Measurements from ENCODE around the gene BRF1.
A peak's percentile ranks its signal among the peaks of the same experiment; 100 is the strongest.

DNA sequence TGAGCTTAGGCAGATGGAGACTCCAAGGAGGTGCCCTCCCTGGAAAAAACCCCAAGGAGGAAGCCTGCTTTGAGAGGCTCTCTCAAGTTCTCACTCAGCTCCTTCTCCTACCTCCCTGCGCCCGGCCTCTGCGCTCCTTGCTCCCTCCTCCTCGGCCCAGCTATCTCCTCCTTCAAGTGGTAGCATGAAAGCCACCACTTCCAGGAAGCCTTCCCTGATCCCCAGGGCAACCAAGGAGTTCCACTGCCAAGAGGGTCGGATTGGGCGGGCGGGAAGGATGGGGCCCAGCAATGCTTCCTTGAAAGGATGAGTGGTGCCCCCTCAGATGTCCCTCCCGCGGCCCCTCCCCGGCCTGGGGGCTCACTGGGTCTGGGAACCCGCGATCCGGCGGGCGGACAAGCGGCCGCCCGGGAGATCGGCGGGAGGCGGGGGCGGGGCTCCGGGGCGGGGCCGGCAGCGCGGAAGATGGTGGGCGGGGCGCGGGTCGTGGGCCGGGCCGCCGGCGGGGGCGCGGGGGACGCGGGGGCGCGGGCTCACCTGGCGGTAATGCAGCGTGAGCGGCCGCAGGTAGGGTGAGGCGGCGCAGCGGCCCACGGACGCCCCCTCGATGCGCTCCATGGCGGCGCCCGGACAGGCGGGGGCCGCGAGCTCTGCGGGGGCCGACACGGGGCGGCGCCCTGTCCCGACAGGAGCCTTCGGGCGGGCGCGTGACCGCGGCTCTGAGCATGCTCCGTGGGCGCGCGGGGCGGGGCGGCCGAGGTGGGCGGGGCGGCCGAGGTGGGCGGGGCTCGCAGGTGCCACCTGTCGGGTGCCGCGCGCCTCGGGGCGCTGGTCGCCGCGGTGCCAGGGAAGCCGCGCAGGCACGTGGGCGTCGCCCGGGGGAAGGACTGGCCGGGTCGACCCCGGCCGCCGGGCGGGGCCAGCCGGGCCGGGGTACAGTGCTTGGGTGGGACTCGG, 119.9 kb downstream of the BRF1 start, which contains the start of gene NUDT14:
- TF ChIP-seq POLR2A (IDR thresholded peaks at IDR 0.05) = peak in 1 of 4 donors; percentile 18
- TF ChIP-seq, protein P1, sequence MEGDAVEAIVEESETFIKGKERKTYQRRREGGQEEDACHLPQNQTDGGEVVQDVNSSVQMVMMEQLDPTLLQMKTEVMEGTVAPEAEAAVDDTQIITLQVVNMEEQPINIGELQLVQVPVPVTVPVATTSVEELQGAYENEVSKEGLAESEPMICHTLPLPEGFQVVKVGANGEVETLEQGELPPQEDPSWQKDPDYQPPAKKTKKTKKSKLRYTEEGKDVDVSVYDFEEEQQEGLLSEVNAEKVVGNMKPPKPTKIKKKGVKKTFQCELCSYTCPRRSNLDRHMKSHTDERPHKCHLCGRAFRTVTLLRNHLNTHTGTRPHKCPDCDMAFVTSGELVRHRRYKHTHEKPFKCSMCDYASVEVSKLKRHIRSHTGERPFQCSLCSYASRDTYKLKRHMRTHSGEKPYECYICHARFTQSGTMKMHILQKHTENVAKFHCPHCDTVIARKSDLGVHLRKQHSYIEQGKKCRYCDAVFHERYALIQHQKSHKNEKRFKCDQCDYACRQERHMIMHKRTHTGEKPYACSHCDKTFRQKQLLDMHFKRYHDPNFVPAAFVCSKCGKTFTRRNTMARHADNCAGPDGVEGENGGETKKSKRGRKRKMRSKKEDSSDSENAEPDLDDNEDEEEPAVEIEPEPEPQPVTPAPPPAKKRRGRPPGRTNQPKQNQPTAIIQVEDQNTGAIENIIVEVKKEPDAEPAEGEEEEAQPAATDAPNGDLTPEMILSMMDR (IDR thresholded peaks at IDR 0.05) = no peak

Data from esophagus squamous epithelium (tissue), 4 donors.